ENCODE measurements around the gene STAB2.
A peak's percentile ranks its signal among the peaks of the same experiment; 100 is the strongest.

DNA sequence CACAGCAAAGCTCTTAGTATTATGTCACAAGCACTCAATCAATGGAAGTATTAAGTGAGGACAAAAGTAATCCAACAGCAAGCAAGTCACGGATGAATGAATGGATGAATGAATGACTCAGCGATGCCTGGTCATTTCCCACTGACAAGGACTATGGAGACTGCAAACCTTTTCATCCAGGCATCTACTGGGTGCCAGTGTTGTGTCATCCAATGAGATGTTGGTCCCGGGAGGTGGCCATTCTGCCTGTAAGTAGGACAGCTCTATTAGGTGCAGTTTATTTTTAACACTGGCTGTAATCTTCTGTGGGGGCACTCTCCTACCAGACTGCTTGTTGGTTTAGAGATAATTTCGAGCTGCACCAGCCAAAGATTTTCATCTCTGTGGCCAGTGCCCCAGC is 39.4 kb downstream of the STAB2 start:
- TF ChIP-seq CTCF (IDR thresholded peaks at IDR 0.05) (peak in 3 of 4 donors; percentile 29 to 44 (median 32)), POLR2A (IDR thresholded peaks at IDR 0.05) (no peak)

Data from right lobe of liver (tissue), 4 donors.